ENCODE results near the gene PRRC2A.

- TF ChIP-seq EZH2 (optimal IDR thresholded peaks at IDR 0.05; ENCODE audit: low read depth, low read length) (no peak), CTCF (IDR thresholded peaks at IDR 0.05; ENCODE audit: low read length) (no peak)
Observed at GRCh38 chr6:31587791-31588777, 32.4 kb upstream of the PRRC2A start.
